ENCODE results near the gene PLA2G4F.

The PLA2G4F gene

DNA sequence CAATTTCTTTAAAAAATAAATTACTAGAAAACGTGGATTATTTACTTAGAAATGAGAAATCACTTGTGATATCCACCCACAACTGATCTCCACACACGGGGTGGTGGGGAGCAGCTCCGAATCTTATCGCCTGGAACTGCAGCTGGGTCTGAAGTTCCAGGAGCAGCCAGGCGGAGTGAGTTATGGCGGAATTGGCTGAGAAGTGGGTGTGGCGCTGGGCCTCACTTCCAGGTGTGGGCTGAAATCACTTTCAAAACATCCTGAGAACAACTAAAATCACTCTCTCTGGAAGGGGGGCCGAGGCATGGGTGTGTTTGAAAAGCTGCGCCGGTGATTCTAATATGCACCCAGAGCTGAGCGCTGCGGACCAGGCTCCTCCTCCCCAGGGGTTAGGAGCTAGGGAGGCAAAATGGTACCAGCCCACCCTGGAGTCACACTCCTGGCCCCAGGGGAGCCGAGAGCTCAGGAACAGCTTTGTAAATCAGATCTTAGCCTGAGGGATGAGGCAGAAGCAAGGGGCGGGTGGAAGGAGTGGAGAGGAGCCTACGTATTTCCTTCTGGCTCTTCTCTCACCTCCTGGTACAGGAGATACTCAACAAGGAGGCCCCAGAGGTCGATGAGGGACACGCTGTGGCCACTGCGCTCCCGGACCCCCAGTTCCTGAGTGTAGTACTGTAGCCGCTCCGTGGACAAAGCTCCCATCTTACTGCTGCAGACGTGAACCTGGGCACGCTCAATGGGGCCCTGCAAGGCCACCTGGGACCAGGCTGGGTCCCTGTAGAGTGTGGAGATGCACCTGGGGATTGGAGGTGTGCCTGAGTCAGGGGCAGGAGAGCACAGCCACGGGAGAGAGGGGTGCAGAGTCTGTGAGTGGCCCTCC is 9.6 kb downstream of the PLA2G4F start:
- H3K9me3 ChIP-seq (ENCODE audit: control insufficient read depth, insufficient read depth, low read length) = no peaks in the 10 kb centered on the region
- no peaks in the 10 kb centered on the region; the same call in 1 of the 2 replicates for H3K4me1 ChIP-seq (ENCODE audit: insufficient read depth, low read length)
- H3K36me3 ChIP-seq (ENCODE audit: insufficient read depth, low read length) = no peaks in the 10 kb centered on the region
- H3K9ac ChIP-seq (ENCODE audit: low read depth, low read length) = no peak overlapping the region

DNA sequence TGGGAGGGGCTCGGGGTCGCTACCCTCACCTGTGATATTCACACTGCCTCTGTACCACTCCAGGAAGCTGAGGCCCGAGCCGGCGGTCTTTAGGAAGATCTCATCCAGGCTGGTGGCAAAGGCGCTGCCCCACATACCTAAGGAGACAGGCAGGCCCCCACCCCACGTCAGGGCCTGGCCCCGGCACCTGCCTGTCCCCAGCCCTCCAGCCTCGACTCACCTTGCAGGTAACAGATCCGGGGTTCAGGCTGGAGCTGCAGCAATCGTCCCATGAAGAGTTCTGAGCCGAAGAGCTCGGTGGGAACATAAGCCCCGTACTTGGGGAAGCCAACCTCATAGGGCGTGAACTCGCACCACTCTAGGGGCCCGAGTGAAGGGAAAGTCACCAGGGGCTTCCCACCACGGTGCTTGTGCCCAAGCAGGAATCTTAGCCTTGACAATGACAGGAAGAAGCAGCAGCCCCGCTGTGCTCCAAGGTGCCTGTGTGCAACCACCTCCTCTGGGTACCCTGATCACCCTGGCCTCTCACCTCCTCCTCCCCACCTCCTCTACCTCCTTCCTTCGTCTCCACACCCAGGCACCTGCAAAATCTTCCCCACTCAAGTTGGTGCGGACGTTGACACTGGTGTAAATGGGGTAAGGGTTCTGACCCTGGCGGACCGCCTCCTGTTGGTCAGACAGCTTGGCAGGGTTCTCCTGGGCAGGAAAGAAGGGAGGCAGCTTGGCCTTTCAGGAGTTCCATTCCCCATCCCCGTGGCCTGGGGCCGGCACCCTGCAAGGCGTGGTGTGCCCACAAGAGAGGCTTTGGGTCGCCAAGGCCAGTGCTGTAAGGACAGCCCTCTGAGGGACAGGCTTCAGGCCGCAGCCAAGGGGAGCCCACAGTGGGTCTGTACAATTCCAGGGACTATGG is 10.6 kb downstream of the PLA2G4F start:
- Histone ChIP-seq H3K9me3 (ENCODE audit: control insufficient read depth, insufficient read depth, low read length) (no peaks in the 10 kb centered on the region), H3K9ac (ENCODE audit: low read depth, low read length) (no peak overlapping the region), H3K4me1 (ENCODE audit: insufficient read depth, low read length) (no peaks in the 10 kb centered on the region; the same call in 1 of the 2 replicates), H3K36me3 (ENCODE audit: insufficient read depth, low read length) (no peaks in the 10 kb centered on the region)

DNA sequence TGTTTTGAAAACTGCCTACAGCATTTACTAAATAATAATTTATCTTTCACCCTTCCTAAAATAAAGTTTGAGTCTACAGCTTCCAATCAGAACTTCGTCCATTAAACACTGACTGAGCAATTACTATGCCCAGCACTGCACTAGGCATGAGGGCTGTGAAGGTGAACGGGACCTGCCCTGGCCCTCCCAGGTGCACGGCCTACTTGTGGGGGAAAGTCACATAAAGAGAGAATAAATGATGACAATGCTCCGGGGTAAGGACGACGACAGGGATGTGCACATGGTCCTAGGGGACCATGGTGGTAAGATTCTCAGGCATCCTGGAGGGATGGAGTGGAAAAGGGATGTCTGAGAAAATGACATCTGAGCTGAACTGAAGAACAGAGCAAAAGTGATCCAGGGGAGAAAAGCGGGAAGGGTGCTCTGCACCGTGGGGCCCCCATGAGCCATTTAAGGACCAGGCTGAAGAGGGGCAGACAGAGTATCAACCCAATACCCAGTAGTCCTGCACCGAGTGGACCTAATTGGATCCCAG is 11.5 kb downstream of the PLA2G4F start:
- no peaks in the 10 kb centered on the region; the same call in 1 of the 2 replicates for H3K4me1 ChIP-seq (ENCODE audit: insufficient read depth, low read length)
- no peaks in the 10 kb centered on the region for H3K9me3 ChIP-seq (ENCODE audit: control insufficient read depth, insufficient read depth, low read length)
- H3K36me3 ChIP-seq (ENCODE audit: insufficient read depth, low read length) = no peaks in the 10 kb centered on the region
- H3K9ac ChIP-seq (ENCODE audit: low read depth, low read length) = no peak overlapping the region

DNA sequence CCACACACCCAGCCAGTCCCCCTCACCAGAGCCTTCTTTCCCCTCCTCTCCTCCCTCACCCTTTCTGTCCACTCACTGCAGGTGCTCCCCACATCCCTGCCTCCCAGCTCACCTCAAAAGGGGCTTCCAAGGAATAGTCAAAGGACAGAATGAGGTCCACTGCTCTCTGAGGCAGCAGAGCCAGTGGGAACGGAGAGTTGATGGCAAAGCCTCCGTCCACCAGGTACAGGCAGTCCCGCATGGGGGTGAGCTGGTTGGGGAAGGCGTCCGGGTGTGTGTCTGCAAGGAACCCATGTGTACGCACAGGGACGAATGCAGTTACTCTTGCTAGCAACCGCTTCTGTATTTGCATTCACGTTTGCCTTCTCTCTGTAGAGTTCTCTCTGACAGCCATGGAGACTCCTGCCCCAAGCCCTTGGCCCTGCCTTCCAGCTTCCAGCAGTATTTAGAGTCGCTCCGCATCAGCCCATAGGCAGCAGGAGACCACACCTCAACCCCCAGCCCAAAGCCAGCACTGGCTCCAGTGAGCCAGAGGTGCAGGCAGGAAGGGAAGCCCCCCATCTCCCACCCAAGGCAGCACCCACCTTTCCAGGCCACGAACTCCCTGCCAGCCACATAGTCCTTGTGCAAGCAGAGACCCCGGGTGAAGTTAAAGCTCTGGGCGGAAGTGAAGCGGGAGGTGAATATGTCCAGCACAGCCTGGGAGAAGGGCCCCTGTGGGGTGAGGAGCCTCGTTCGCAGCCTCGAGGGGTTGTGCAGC is 12.4 kb downstream of the PLA2G4F start:
- H3K9ac ChIP-seq (ENCODE audit: low read depth, low read length) = no peak overlapping the region
- no peaks in the 10 kb centered on the region for H3K36me3 ChIP-seq (ENCODE audit: insufficient read depth, low read length)
- H3K9me3 ChIP-seq (ENCODE audit: control insufficient read depth, insufficient read depth, low read length) = no peaks in the 10 kb centered on the region
- no peaks in the 10 kb centered on the region; the same call in 1 of the 2 replicates for H3K4me1 ChIP-seq (ENCODE audit: insufficient read depth, low read length)

GRCh38 chr15:42143356-42143755 is 13.1 kb downstream of the PLA2G4F start:
- Histone ChIP-seq H3K4me1 (ENCODE audit: insufficient read depth, low read length) (no peaks in the 10 kb centered on the region; the same call in 1 of the 2 replicates), H3K36me3 (ENCODE audit: insufficient read depth, low read length) (no peaks in the 10 kb centered on the region), H3K9me3 (ENCODE audit: control insufficient read depth, insufficient read depth, low read length) (no peaks in the 10 kb centered on the region), H3K9ac (ENCODE audit: low read depth, low read length) (no peak overlapping the region)

DNA sequence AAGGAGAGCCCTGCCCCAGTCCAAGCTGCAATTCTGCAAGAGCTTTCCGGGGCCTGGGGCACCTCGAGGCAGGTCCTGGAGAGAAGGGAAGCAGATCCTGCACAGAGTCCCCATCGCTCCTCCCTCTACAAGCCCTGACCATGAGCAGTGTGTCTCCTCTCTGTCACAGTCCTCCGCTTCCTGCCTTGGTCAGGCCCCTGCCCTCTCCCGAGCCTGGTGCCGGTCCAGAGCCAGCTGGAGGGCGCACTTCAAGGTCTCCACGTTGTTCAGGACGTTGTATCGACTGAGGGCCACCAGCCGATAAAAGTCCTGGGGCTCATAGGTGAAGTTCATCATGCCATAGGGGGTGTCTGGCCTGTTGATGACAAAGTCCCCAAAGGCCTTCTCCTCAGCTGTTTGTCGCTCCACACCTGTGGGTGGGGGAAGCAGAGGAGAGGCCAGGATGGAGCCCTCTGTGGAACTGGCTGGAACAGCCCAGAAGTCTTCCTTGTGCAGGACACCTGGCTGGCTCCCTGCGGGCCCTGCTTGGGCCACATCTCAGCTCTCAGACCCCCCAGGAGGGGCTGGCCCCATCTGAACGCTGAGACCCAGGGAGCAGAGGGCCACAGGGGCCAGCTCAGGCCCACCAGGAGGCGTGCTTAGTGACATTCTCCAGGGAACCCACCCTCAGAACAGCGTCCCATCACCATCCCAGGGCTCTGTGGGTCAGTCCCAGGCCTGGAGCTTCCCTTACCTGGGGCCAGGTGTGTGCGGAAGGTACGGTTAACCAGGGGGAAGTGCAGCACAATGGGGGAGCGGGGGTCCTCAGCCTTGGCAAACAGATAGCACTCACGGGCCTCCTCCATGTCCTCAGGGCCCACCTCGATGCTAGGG is 14.4 kb downstream of the PLA2G4F start:
- H3K9ac ChIP-seq (ENCODE audit: low read depth, low read length) = no peak overlapping the region
- no peaks in the 10 kb centered on the region; the same call in 1 of the 2 replicates for H3K4me1 ChIP-seq (ENCODE audit: insufficient read depth, low read length)
- H3K9me3 ChIP-seq (ENCODE audit: control insufficient read depth, insufficient read depth, low read length) = no peaks in the 10 kb centered on the region
- H3K36me3 ChIP-seq (ENCODE audit: insufficient read depth, low read length) = no peaks in the 10 kb centered on the region

- Histone ChIP-seq H3K9me3 (ENCODE audit: control insufficient read depth, insufficient read depth, low read length) (no peaks in the 10 kb centered on the region), H3K4me1 (ENCODE audit: insufficient read depth, low read length) (no peaks in the 10 kb centered on the region; the same call in 1 of the 2 replicates), H3K9ac (ENCODE audit: low read depth, low read length) (no peak overlapping the region), H3K36me3 (ENCODE audit: insufficient read depth, low read length) (no peaks in the 10 kb centered on the region)
Observed at GRCh38 chr15:42141246-42141645, 15.2 kb downstream of the PLA2G4F start.

- no peaks in the 10 kb centered on the region for H3K36me3 ChIP-seq (ENCODE audit: insufficient read depth, low read length)
- no peaks in the 10 kb centered on the region for H3K9me3 ChIP-seq (ENCODE audit: control insufficient read depth, insufficient read depth, low read length)
- no peak overlapping the region for H3K9ac ChIP-seq (ENCODE audit: low read depth, low read length)
- H3K4me1 ChIP-seq (ENCODE audit: insufficient read depth, low read length) = no peaks in the 10 kb centered on the region
Observed at GRCh38 chr15:42140383-42141070, 15.9 kb downstream of the PLA2G4F start.

DNA sequence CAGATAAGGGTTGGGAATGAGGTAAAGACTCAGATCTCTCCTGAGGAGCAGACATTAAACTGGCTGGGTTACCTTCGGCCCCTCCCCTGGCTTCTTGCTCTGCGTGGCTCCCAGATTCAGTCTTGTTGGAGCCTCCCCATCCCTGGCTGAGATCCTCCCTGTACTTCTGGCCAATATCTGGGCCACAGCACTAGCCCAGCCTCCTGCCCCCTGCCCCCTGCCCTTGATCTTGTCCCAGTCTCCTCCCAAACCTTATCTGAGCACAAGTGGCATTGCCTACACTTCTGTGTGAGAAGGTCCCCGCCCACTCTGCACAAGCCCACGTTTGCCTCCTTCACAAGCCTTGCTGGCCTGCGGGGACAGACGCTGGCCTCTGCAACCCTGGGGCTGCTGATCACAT is 16.8 kb downstream of the PLA2G4F start:
- Histone ChIP-seq H3K9ac (ENCODE audit: low read depth, low read length) (no peak overlapping the region), H3K4me1 (ENCODE audit: insufficient read depth, low read length) (no peaks in the 10 kb centered on the region), H3K36me3 (ENCODE audit: insufficient read depth, low read length) (no peaks in the 10 kb centered on the region), H3K9me3 (ENCODE audit: control insufficient read depth, insufficient read depth, low read length) (no peaks in the 10 kb centered on the region)

DNA sequence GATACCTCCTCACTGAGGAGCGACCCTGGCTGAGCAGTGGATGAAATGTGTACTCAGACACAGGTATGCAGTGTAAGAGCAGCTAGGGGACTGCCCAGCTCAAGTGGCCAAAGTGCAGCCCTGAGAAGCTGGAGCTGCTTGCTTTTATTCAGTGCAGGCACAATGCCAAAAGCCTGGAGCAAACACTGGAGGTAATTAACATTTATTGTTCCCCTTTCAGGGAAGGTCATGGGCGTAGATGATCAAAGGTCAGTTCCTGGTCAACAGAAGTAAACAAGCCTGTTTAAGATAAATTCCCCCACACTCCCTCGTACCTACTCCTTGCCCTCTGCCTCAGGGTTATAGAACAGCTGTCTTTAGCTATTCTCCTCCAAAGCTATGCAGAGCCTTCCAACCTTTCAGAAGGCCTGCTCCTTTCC is 17.5 kb downstream of the PLA2G4F start:
- no peak overlapping the region for H3K9ac ChIP-seq (ENCODE audit: low read depth, low read length)
- no peaks in the 10 kb centered on the region for H3K9me3 ChIP-seq (ENCODE audit: control insufficient read depth, insufficient read depth, low read length)
- H3K4me1 ChIP-seq (ENCODE audit: insufficient read depth, low read length) = no peaks in the 10 kb centered on the region
- H3K36me3 ChIP-seq (ENCODE audit: insufficient read depth, low read length) = no peaks in the 10 kb centered on the region

- H3K9ac ChIP-seq (ENCODE audit: low read depth, low read length) = no peak overlapping the region
- H3K36me3 ChIP-seq (ENCODE audit: insufficient read depth, low read length) = no peaks in the 10 kb centered on the region
- H3K4me1 ChIP-seq (ENCODE audit: insufficient read depth, low read length) = no peaks in the 10 kb centered on the region
- no peaks in the 10 kb centered on the region for H3K9me3 ChIP-seq (ENCODE audit: control insufficient read depth, insufficient read depth, low read length)
Observed at GRCh38 chr15:42138411-42138810, 18.0 kb downstream of the PLA2G4F start.

DNA sequence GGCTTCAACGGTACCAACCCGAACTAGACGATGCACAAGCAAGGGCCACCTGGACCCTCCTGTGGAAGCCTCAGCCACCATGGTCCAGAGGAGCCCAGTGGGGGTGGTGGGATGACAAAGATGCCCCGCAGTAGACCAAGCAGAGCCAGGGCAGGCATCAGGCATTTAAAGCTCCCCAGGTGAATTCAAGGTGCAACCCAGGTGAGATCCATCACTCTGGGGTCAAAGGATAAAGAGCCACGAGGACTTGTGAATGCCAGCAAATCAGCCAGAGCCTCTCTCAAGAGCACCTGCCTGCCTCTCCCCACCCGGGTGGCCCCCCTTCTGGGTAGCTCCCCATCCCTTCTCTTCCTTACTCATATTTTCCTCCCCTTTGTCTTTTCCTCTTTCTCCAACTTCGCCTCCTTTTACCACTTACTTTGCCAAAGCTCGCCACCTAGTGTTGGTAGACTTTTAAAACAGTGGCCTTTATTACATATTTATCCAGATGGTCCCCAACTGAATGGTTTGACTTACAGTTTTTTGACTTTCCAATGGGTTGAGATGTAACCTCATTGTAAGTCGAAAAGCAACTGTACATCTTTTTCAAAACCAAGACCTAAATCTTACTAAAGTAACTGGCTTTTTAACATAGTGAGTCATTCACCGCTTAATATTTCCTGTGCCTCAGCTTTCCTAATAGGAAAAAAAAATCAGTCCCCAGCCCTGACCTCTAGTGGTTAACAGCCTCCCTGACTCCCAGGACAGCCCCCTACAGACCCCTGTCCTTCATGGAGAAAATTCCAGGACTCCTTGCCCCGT is 18.8 kb downstream of the PLA2G4F start:
- no peaks in the 10 kb centered on the region for H3K9me3 ChIP-seq (ENCODE audit: control insufficient read depth, insufficient read depth, low read length)
- H3K9ac ChIP-seq (ENCODE audit: low read depth, low read length) = no peak overlapping the region
- no peaks in the 10 kb centered on the region for H3K36me3 ChIP-seq (ENCODE audit: insufficient read depth, low read length)

More for the DNA sequence above, 18.8 kb downstream of the PLA2G4F start:
- no peaks in the 10 kb centered on the region for H3K4me1 ChIP-seq (ENCODE audit: insufficient read depth, low read length)

All from ES-I3 (cell line).